ENCODE measurements around the gene ELMO2. TPM values are rescaled to one million over a fixed set of nuclear protein-coding genes. Genes with fewer than 3 reads are reported as not detected.

The ELMO2 gene
- total RNA-seq, 1 experiment from 2014 or later = 28.4 TPM

GRCh38 chr20:46446851-46447250, 40.4 kb upstream of the ELMO2 start:
- ATAC-seq (no peak), DNase-seq (ENCODE audit: low spot score) (no peak)
- H3K4me3 Mint-ChIP-seq = no peak overlapping the region
- TF ChIP-seq KAT7 (CRISPR knock-in tag; IDR thresholded peaks at IDR 0.05; ENCODE audit: borderline replicate concordance) (no peak), ZNF512 (CRISPR knock-in tag; IDR thresholded peaks at IDR 0.05; ENCODE audit: borderline replicate concordance) (no peak), TEAD1 (CRISPR knock-in tag; IDR thresholded peaks at IDR 0.05) (no peak), GABPB1 (CRISPR knock-in tag; IDR thresholded peaks at IDR 0.05) (no peak), SMAD4 (CRISPR knock-in tag; IDR thresholded peaks at IDR 0.05) (no peak), ETV6 (CRISPR knock-in tag; IDR thresholded peaks at IDR 0.05) (no peak), ZNF671 (CRISPR knock-in tag; IDR thresholded peaks at IDR 0.05) (no peak), STAT6 (CRISPR knock-in tag; conservative IDR thresholded peaks at IDR 0.05; ENCODE audit: low read depth) (no peak), ZSCAN18 (CRISPR knock-in tag; IDR thresholded peaks at IDR 0.05) (no peak), NR1H2 (CRISPR knock-in tag; IDR thresholded peaks at IDR 0.05) (no peak), HMGA2 (CRISPR knock-in tag; IDR thresholded peaks at IDR 0.05) (no peak), MLX (CRISPR knock-in tag; IDR thresholded peaks at IDR 0.05) (no peak), FOXK1 (CRISPR knock-in tag; IDR thresholded peaks at IDR 0.05) (no peak), ZNF232 (CRISPR knock-in tag; IDR thresholded peaks at IDR 0.05) (no peak), OVOL2 (CRISPR knock-in tag; IDR thresholded peaks at IDR 0.05; ENCODE audit: borderline replicate concordance) (no peak), CBFB (CRISPR knock-in tag; IDR thresholded peaks at IDR 0.05; ENCODE audit: low read depth) (no peak)
- TF ChIP-seq, protein P1, sequence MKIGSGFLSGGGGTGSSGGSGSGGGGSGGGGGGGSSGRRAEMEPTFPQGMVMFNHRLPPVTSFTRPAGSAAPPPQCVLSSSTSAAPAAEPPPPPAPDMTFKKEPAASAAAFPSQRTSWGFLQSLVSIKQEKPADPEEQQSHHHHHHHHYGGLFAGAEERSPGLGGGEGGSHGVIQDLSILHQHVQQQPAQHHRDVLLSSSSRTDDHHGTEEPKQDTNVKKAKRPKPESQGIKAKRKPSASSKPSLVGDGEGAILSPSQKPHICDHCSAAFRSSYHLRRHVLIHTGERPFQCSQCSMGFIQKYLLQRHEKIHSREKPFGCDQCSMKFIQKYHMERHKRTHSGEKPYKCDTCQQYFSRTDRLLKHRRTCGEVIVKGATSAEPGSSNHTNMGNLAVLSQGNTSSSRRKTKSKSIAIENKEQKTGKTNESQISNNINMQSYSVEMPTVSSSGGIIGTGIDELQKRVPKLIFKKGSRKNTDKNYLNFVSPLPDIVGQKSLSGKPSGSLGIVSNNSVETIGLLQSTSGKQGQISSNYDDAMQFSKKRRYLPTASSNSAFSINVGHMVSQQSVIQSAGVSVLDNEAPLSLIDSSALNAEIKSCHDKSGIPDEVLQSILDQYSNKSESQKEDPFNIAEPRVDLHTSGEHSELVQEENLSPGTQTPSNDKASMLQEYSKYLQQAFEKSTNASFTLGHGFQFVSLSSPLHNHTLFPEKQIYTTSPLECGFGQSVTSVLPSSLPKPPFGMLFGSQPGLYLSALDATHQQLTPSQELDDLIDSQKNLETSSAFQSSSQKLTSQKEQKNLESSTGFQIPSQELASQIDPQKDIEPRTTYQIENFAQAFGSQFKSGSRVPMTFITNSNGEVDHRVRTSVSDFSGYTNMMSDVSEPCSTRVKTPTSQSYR (CRISPR knock-in tag; IDR thresholded peaks at IDR 0.05) = no peak
- TF ChIP-seq, protein P2, sequence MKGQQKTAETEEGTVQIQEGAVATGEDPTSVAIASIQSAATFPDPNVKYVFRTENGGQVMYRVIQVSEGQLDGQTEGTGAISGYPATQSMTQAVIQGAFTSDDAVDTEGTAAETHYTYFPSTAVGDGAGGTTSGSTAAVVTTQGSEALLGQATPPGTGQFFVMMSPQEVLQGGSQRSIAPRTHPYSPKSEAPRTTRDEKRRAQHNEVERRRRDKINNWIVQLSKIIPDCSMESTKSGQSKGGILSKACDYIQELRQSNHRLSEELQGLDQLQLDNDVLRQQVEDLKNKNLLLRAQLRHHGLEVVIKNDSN (CRISPR knock-in tag; IDR thresholded peaks at IDR 0.05) = no peak
- TF ChIP-seq, protein P3, sequence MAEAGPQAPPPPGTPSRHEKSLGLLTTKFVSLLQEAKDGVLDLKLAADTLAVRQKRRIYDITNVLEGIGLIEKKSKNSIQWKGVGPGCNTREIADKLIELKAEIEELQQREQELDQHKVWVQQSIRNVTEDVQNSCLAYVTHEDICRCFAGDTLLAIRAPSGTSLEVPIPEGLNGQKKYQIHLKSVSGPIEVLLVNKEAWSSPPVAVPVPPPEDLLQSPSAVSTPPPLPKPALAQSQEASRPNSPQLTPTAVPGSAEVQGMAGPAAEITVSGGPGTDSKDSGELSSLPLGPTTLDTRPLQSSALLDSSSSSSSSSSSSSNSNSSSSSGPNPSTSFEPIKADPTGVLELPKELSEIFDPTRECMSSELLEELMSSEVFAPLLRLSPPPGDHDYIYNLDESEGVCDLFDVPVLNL (CRISPR knock-in tag; IDR thresholded peaks at IDR 0.05; ENCODE audit: borderline replicate concordance, low read depth) = no peak
- H3K27ac Mint-ChIP-seq = no peak overlapping the region
- peaks cover 25% of the 10 kb centered on the region for H3K36me3 Mint-ChIP-seq
- H3K9me3 Mint-ChIP-seq = peaks cover 47% of the 10 kb centered on the region
- CTCF ChIA-PET = interaction anchor here (0.7 kb wide), 1 partner anchor 9 kb away, joined by 3 read pairs; no protein-coding TSS in a partner anchor
- H3K27me3 Mint-ChIP-seq (ENCODE audit: low read depth) = no peaks in the 10 kb centered on the region; the same call in none of the 2 replicates
- POLR2A ChIA-PET = no interaction called here
- no peaks in the 10 kb centered on the region for H3K4me1 Mint-ChIP-seq
